Stimulated activated CD8-positive, alpha-beta memory T cell treated with anti-CD3 and anti-CD28 coated beads, Interleukin-7, amount 100 ng/mL, for 48 hours (primary cell): Measurements from ENCODE around the gene PEPD.

Experiments
- DNase-seq, 2 donors: peaks; one replicate each; pipeline ENCODE4 v3.0.0-alpha.2; 2020; ENCODE audit warnings: low read depth in 1 of 2; ENCODE audit errors: extremely low read depth in 1 of 2

Gene PEPD

GRCh38 chr19:33547676-33548075 lies 26.1 kb upstream of the PEPD start:
- DNase-seq, result no peak

GRCh38 chr19:33546656-33547055 lies 25.1 kb upstream of the PEPD start:
- DNase-seq, result no peak

GRCh38 chr19:33545217-33545981 lies 23.8 kb upstream of the PEPD start:
- no peak for DNase-seq

GRCh38 chr19:33535226-33535625 lies 13.6 kb upstream of the PEPD start:
- no peak for DNase-seq

GRCh38 chr19:33532859-33533460 lies 11.4 kb upstream of the PEPD start:
- DNase-seq, result no peak

GRCh38 chr19:33530842-33531241 lies 9.3 kb upstream of the PEPD start:
- DNase-seq, result no peak

- DNase-seq, result no peak
Measured at GRCh38 chr19:33530296-33530695, 8.7 kb upstream of the PEPD start.

- DNase-seq, result no peak
Measured at GRCh38 chr19:33529094-33529676, 7.6 kb upstream of the PEPD start.

- no peak for DNase-seq
Measured at GRCh38 chr19:33528404-33528803, 6.8 kb upstream of the PEPD start.

GRCh38 chr19:33527125-33527524 lies 5.5 kb upstream of the PEPD start:
- DNase-seq, result no peak

GRCh38 chr19:33524024-33524664 lies 2.6 kb upstream of the PEPD start:
- no peak for DNase-seq

GRCh38 chr19:33523167-33523566 lies 1.6 kb upstream of the PEPD start:
- no peak for DNase-seq

GRCh38 chr19:33522371-33522662 lies 726 bp upstream of the PEPD start:
- no peak for DNase-seq

GRCh38 chr19:33520844-33521479 lies 629 bp downstream of the PEPD start:
- DNase-seq, result no peak

GRCh38 chr19:33520048-33520643 lies 1.4 kb downstream of the PEPD start:
- no peak for DNase-seq

- no peak for DNase-seq
Measured at GRCh38 chr19:33519416-33519815, 2.2 kb downstream of the PEPD start.

GRCh38 chr19:33518541-33518940 lies 3.0 kb downstream of the PEPD start:
- no peak for DNase-seq

GRCh38 chr19:33517922-33518321 lies 3.7 kb downstream of the PEPD start:
- no peak for DNase-seq

GRCh38 chr19:33515921-33516320 lies 5.7 kb downstream of the PEPD start:
- no peak for DNase-seq

GRCh38 chr19:33514885-33515551 lies 6.6 kb downstream of the PEPD start:
- DNase-seq, result no peak

GRCh38 chr19:33513424-33513823 lies 8.2 kb downstream of the PEPD start:
- DNase-seq, result no peak
